22Rv1 (cell line): ENCODE measurements around the gene SRRM1.

ENCODE experiments used
- H3K27ac ChIP-seq: fragments of 450-650 bp; 2 replicates; pipeline ENCODE4 v1.5.1; 2017
- ZFX ChIP-seq: fragments of 450-650 bp; IDR thresholded peaks from 2 replicates; pipeline ENCODE4 v1.6.1; 2017; ENCODE audit warnings: antibody characterized with exemption, borderline replicate concordance
- TF ChIP-seq, protein P1 (sequence below): fragments of 450-650 bp; IDR thresholded peaks from 2 replicates; pipeline ENCODE4 v1.5.1; 2017; ENCODE audit warnings: mild to moderate bottlenecking

The SRRM1 gene

GRCh38 chr1:24635195-24635843 is 7.8 kb upstream of the SRRM1 start:
- TF ChIP-seq, protein P1, sequence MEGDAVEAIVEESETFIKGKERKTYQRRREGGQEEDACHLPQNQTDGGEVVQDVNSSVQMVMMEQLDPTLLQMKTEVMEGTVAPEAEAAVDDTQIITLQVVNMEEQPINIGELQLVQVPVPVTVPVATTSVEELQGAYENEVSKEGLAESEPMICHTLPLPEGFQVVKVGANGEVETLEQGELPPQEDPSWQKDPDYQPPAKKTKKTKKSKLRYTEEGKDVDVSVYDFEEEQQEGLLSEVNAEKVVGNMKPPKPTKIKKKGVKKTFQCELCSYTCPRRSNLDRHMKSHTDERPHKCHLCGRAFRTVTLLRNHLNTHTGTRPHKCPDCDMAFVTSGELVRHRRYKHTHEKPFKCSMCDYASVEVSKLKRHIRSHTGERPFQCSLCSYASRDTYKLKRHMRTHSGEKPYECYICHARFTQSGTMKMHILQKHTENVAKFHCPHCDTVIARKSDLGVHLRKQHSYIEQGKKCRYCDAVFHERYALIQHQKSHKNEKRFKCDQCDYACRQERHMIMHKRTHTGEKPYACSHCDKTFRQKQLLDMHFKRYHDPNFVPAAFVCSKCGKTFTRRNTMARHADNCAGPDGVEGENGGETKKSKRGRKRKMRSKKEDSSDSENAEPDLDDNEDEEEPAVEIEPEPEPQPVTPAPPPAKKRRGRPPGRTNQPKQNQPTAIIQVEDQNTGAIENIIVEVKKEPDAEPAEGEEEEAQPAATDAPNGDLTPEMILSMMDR, result peak; percentile 83
- no peak for TF ChIP-seq ZFX
- no peak overlapping the region for H3K27ac ChIP-seq

DNA sequence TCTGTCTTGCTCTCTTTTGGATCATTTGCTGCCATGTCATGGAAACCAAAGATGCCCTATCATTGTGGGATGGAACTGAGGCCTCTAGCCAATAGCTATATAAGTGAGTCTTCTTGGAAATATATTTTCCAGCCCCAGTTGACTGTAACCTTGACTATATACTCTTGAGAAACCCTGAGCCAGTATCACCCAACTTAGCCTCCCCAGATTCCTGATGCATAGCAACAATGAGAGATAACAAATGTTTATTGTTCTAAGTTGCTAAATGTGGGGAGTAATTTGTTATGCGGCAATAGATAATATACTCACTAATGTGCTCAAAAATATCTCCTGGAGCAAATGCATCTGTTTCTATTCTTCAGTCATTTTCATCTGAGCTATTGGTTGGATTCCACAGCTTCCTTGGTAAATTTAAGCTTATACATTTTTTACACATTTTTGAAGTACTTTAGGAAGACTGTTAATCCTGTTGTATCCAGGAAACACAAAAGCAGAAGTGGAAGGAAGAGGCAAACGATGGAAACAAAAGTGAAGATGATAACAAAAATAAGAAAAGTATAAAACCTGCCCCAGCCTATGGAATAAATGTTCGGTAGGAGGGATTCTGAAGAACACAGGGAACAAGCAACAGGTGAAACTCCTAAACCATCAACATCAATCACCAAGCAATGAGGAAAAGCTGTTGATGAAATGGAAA is 6.3 kb upstream of the SRRM1 start:
- no peak overlapping the region for H3K27ac ChIP-seq
- TF ChIP-seq ZFX, result no peak

GRCh38 chr1:24639094-24639493 is 4.0 kb upstream of the SRRM1 start:
- no peak for TF ChIP-seq ZFX
- H3K27ac ChIP-seq, result no peak overlapping the region

DNA sequence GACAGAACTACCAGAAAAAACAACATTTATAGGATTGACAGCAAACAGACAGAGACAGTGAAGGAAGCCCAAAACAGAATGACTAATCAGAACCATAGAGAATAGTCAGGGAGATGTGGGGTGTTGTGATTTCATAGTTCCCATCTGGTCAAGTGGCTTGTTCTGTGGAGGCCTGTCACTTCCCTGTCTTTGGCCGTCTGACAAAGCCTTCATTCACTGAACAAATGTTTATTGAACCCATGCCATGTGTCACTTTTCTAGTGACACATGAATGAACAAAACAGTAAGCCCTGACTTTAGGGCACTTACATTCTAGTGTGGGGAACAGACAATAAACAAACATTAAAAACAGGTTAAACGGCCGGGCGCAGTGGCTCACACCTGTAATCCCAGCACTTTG is 3.2 kb upstream of the SRRM1 start:
- H3K27ac ChIP-seq, result no peak overlapping the region
- no peak for TF ChIP-seq ZFX
- TF ChIP-seq, protein P1, result no peak

DNA sequence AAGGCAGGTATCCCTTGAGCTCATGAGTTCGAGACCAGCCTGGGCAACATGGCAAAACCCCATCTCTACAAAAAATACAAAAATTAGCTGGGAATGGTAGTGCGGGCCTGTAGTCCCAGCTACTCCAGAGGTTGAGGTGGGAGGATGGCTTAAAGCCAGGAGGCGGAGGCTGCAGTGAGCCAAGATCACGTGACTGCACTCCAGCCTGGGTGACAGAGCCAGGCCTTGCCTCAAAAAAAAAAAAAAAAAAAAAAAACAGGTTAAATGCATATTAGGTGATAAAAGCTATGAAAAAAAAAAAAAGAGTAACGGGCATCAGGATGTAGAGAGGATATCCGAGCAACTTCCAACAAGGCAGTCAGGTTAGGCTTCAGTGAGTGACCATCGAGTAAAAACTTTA is 2.8 kb upstream of the SRRM1 start:
- no peak overlapping the region for H3K27ac ChIP-seq
- TF ChIP-seq ZFX, result no peak
- TF ChIP-seq, protein P1, result no peak

GRCh38 chr1:24641646-24642151 is 1.4 kb upstream of the SRRM1 start:
- TF ChIP-seq, protein P1, result no peak
- no peak for TF ChIP-seq ZFX
- H3K27ac ChIP-seq, result peak overlapping the region; percentile 97

GRCh38 chr1:24643363-24644099 is 429 bp downstream of the SRRM1 start:
- TF ChIP-seq, protein P1, result no peak
- no peak for TF ChIP-seq ZFX
- peak overlapping the region; percentile 97 for H3K27ac ChIP-seq

- H3K27ac ChIP-seq, result peak overlapping the region; percentile 97
- TF ChIP-seq, protein P1, result no peak
- no peak for TF ChIP-seq ZFX
These were observed 940 bp downstream of the SRRM1 start for GRCh38 chr1:24644100-24644384.
